Measurements from ENCODE around the gene RARB.

RARB gene

GRCh38 chr3:25582242-25582641 lies 154.2 kb downstream of the RARB start:
- DNase-seq: no peak

GRCh38 chr3:25583343-25583742 lies 155.3 kb downstream of the RARB start:
- no peak for DNase-seq

GRCh38 chr3:25584011-25584789 lies 156.1 kb downstream of the RARB start:
- no peak for DNase-seq

- DNase-seq: no peak
These were observed 157.5 kb downstream of the RARB start for GRCh38 chr3:25585361-25586166.

GRCh38 chr3:25586167-25586505 lies 158.1 kb downstream of the RARB start:
- no peak for DNase-seq

- no peak for DNase-seq
These were observed 158.5 kb downstream of the RARB start for GRCh38 chr3:25586553-25586952.

- no peak for DNase-seq
These were observed 159.0 kb downstream of the RARB start for GRCh38 chr3:25587094-25587493.

GRCh38 chr3:25587526-25587925 lies 159.5 kb downstream of the RARB start:
- no peak for DNase-seq

- DNase-seq: no peak
These were observed 159.9 kb downstream of the RARB start for GRCh38 chr3:25587975-25588374.

- DNase-seq: no peak
These were observed 160.5 kb downstream of the RARB start for GRCh38 chr3:25588441-25589103.

GRCh38 chr3:25589104-25589782 lies 161.2 kb downstream of the RARB start:
- no peak for DNase-seq

GRCh38 chr3:25589783-25590258 lies 161.8 kb downstream of the RARB start:
- DNase-seq: no peak

- peak; percentile 2 for DNase-seq
These were observed 164.5 kb downstream of the RARB start for GRCh38 chr3:25592510-25592968.

GRCh38 chr3:25593001-25593400 lies 164.9 kb downstream of the RARB start:
- no peak for DNase-seq

GRCh38 chr3:25594007-25594502 lies 166.0 kb downstream of the RARB start:
- peak; percentile 21 for DNase-seq

- no peak for DNase-seq
These were observed 169.6 kb downstream of the RARB start for GRCh38 chr3:25597535-25598101.

- no peak for DNase-seq
These were observed 175.6 kb downstream of the RARB start for GRCh38 chr3:25603703-25604102.

GRCh38 chr3:25604107-25604805 lies 176.2 kb downstream of the RARB start:
- peak; percentile 22 for DNase-seq

- no peak for DNase-seq
These were observed 182.1 kb downstream of the RARB start for GRCh38 chr3:25610167-25610566.

- no peak for DNase-seq
These were observed 182.7 kb downstream of the RARB start for GRCh38 chr3:25610779-25611178.

- DNase-seq: no peak
These were observed 183.1 kb downstream of the RARB start for GRCh38 chr3:25611193-25611592.

GRCh38 chr3:25618028-25618427 lies 190.0 kb downstream of the RARB start:
- peak; percentile 15 for DNase-seq
